Astrocyte of the spinal cord (primary cell): Measurements from ENCODE around the gene ARHGEF33.

Experiments used
- DNase-seq: peaks from one replicate; pipeline ENCODE4 v3.0.0; 2011; ENCODE audit warnings: low read depth, low spot score
- H3K4me3 ChIP-seq: 2 replicates; pipeline ENCODE4 v1.5.1; 2011; ENCODE audit warnings: low read depth, mild to moderate bottlenecking, low read length, moderate library complexity
- in situ Hi-C: cut with HindIII; loops from 2 replicates; pipeline ENCODE4 v1.10.0; 2017; ENCODE audit warnings: low sequenced_read_pairs
- TF ChIP-seq, protein P1 (sequence below): IDR thresholded peaks from 2 replicates; pipeline ENCODE4 v1.5.1; 2012; ENCODE audit warnings: low read depth, mild to moderate bottlenecking, low read length, inconsistent platforms

ARHGEF33 gene

DNA sequence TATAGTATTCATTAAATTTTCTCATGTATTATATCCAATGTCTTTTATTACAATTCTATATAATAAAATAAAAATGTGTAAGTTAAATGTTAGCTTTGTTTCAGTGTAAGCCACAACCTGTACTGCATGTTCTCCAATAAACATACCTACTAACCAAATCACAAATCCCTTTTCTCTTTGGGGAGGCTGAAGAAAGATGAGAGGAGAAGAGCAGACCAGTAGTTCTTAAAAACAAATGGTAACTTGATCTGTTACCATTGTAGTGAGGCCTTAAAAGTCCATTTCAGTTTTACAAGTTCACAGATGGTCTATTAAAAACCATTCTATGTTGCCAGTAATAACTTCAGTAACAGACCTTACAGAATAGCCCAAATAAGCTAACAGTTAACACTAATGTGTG lies 130.7 kb downstream of the ARHGEF33 start:
- no peak for DNase-seq
- in situ Hi-C loops = no loop called here
- H3K4me3 ChIP-seq = no peak overlapping the region
- TF ChIP-seq, protein P1, sequence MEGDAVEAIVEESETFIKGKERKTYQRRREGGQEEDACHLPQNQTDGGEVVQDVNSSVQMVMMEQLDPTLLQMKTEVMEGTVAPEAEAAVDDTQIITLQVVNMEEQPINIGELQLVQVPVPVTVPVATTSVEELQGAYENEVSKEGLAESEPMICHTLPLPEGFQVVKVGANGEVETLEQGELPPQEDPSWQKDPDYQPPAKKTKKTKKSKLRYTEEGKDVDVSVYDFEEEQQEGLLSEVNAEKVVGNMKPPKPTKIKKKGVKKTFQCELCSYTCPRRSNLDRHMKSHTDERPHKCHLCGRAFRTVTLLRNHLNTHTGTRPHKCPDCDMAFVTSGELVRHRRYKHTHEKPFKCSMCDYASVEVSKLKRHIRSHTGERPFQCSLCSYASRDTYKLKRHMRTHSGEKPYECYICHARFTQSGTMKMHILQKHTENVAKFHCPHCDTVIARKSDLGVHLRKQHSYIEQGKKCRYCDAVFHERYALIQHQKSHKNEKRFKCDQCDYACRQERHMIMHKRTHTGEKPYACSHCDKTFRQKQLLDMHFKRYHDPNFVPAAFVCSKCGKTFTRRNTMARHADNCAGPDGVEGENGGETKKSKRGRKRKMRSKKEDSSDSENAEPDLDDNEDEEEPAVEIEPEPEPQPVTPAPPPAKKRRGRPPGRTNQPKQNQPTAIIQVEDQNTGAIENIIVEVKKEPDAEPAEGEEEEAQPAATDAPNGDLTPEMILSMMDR = no peak

DNA sequence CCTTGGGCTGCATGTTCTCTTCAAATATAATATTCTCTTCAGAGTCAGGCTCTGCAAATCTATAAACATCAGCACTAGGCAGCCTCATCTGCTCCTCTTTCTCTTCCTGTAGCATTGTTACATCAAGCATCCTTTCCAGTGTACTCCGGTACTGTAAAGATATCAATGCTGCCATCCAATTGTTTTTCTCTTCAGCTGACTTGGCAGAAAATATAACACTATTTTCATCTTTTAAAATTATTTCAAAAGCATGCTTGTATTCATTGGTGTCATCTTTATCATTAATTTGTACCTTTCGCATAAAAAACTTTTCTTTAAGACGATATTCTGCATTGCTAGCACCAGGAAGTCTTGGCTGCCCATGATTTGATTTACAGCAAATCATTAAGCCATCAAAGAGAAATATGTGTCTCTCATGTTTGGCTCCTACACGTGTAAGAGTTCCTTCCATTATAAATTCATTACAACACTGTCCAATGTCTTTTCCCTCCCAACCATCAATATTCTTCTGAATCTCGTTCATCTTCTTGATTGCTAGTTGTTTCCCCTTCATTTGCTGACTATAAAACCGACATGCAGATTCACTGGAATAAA lies 133.1 kb downstream of the ARHGEF33 start:
- no peak for DNase-seq
- in situ Hi-C loops = no loop called here
- TF ChIP-seq, protein P1 = no peak
- H3K4me3 ChIP-seq = no peak overlapping the region

DNA sequence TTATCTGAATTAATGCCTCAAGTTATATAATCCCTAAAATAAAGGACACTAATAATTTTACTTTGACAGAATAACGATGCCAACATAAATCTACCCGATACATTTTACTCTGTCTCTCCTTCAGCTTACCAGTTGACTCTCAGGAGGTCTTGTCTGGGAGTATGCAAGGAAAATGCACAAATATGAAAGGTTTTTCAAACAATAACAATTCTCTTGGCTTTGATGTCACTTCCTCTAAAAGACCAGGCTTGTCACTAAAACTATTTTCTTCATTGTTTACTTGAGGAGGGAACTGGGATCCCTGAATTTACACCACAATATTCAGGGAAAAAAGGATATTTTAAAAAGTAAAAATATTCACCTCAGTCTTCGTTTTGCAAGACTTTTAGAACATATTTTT lies 134.0 kb downstream of the ARHGEF33 start:
- in situ Hi-C loops = no loop called here

DNA sequence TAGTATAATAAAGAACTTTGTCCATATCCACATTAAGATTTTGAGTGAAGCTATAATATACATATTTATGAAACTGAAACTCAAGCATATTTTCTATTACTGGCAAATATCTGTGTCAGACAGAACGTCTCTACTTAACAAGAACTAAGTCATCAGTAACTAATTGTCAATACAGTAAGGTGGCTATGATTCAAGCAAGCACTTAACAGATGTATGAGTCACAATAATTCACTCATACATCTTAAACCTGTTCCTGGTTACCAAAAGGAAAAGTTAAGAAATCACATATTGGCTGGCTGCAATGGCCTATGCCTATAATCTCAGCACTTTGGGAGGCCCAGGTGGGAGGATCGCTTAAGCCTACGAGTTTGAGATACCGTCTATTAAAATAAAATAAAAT lies 135.2 kb downstream of the ARHGEF33 start:
- TF ChIP-seq, protein P1 = no peak
- no peak for DNase-seq
- H3K4me3 ChIP-seq = no peak overlapping the region
- in situ Hi-C loops = no loop called here

More for the DNA sequence above, 134.0 kb downstream of the ARHGEF33 start:
- no peak overlapping the region for H3K4me3 ChIP-seq
- TF ChIP-seq, protein P1 = no peak
- no peak for DNase-seq
